Measurements from ENCODE around the gene NR2C1. TPM values are rescaled to one million over a fixed set of nuclear protein-coding genes. Genes with fewer than 3 reads are reported as not detected.

NR2C1 gene
- total RNA-seq (10 to 100 TPM; 28.1 to 43.7 (median 34.5) TPM), polyA plus RNA-seq (10 to 100 TPM; 11.0 to 45.6 TPM)
- long read RNA-seq, donor 1, full-length matches to known transcripts = 6 of 17 reads
- long read RNA-seq, donor 1, partial matches to known transcripts = 0 of 17 reads
- long read RNA-seq, donor 1, other reads (novel, unspliced or antisense) = 11 of 17 reads
- long read RNA-seq, donor 2, full-length matches to known transcripts = 18 of 50 reads
- long read RNA-seq, donor 2, partial matches to known transcripts = 6 of 50 reads
- long read RNA-seq, donor 2, other reads (novel, unspliced or antisense) = 26 of 50 reads
- long read RNA-seq, donor 3, full-length matches to known transcripts = 8 of 12 reads
- long read RNA-seq, donor 3, partial matches to known transcripts = 0 of 12 reads
- long read RNA-seq, donor 3, other reads (novel, unspliced or antisense) = 4 of 12 reads

DNA sequence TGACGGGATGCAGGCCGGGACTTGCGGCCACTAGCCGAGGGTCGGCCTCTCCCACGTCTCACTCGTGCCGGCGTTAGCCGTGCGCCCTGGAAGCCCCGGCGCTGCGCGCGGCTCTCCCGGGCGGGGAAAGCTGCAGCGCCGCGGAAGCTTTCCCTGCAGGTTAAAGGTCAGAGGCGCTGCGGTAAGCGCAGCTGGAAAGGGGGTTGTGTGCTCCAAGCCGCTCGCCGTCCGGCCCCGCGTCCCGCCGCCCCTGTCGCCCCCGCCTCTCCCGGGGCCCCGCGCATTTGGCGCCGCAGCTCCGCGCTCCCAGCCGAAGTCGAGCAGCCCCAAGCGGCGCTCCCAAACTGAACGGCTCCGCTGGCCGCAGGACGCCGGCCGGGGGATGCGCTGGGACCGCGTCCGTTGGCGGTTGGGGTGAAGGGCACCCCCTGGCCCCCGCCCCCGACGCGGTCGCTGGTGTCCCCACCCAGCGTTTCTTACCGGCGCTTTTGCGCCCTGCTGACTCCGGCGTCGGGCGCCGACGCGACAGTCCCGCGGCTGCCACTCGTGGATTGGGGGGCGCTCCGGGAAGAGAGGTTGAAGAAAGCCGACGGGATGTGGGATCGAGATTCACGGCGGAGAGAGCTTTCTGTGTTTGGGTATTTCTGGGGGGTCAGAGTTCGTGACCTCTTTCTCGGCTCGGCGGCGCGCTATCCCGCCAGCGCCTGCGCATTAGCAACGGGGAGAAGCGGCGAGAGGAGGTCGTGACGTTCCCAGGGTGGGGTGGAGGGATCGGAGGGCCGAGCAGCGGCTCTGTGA, at the start of gene NR2C1:
NR2C1 (minus strand) TSS at position 719 of the 798 bp plus-strand sequence. CDS start 6,234 bp downstream, outside the sequence.
- Histone ChIP-seq H3K4me1 (peaks cover 0 to 24% (median 10%) of the 10 kb centered on the region in 12 donors), H3K4me3 (peak within 1 kb of the TSS; percentile 72 to 100 (median 97)), H3K9me3 (no peaks in the 10 kb centered on the region), H3K27ac (peak within 1 kb of the TSS; percentile 77 to 98 (median 92)), H3K27me3 (no peaks in the 10 kb centered on the region), H3K36me3 (peaks cover 0 to 4% (median 0%) of the 10 kb centered on the region in 9 donors)
- 0 to 1% (median 0%) methylated on average over 38 to 99 of the region's 99 CpGs for WGBS, 4 donors
- DNase-seq (peak; percentile 95 to 96 (median 96)), ATAC-seq (peak; percentile 96 to 98 (median 98))
- peak in 1 of 2 donors; percentile 57 for TF ChIP-seq POLR2A (IDR thresholded peaks at IDR 0.05)
- TF ChIP-seq, protein P1, sequence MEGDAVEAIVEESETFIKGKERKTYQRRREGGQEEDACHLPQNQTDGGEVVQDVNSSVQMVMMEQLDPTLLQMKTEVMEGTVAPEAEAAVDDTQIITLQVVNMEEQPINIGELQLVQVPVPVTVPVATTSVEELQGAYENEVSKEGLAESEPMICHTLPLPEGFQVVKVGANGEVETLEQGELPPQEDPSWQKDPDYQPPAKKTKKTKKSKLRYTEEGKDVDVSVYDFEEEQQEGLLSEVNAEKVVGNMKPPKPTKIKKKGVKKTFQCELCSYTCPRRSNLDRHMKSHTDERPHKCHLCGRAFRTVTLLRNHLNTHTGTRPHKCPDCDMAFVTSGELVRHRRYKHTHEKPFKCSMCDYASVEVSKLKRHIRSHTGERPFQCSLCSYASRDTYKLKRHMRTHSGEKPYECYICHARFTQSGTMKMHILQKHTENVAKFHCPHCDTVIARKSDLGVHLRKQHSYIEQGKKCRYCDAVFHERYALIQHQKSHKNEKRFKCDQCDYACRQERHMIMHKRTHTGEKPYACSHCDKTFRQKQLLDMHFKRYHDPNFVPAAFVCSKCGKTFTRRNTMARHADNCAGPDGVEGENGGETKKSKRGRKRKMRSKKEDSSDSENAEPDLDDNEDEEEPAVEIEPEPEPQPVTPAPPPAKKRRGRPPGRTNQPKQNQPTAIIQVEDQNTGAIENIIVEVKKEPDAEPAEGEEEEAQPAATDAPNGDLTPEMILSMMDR (IDR thresholded peaks at IDR 0.05) = peak in 1 of 12 donors; percentile 87
- intact Hi-C loops (cut with DNase I) = no loop called here

DNA sequence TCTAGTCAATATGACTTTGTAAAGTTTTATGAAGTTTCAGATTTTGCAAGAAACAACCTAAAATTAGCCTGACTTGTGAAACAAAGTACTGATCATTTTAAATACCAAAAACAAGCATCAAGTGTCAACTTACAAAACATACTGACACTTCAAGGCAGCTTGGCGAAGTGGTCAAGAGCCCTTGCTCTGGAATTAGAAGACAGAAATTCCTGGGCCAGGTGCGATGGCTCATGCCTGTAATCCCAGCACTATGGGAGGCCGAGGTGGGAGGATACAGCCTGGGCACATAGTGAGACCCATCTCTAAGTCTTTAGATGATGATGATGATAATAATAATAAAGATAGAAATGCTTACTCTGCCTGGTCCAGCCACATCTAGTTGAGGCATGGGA, 45.4 kb upstream of the NR2C1 start:
- Histone ChIP-seq H3K4me1 (peaks cover 0 to 24% (median 9%) of the 10 kb centered on the region in 12 donors), H3K36me3 (peaks cover 0 to 3% (median 0%) of the 10 kb centered on the region in 9 donors), H3K27ac (peak overlapping the region in 4 of 12 donors; percentile 5 to 14 (median 8)), H3K27me3 (no peaks in the 10 kb centered on the region), H3K9me3 (no peaks in the 10 kb centered on the region), H3K4me3 (no peak overlapping the region)
- DNase-seq = no peak
- intact Hi-C loops (cut with DNase I) = loop anchor here in 6 of 10 donors (2.0 to 10.0 kb wide), 5 partner anchors 96 to 414 kb away; partner anchors contain the start of genes FGD6 (in 5 of the 6) and VEZT (in 5 of the 6)
- TF ChIP-seq POLR2A (IDR thresholded peaks at IDR 0.05) = no peak
- TF ChIP-seq, protein P1 (IDR thresholded peaks at IDR 0.05) = no peak
- no peak for ATAC-seq
- WGBS, 4 donors = 75 to 88% (median 78%) methylated on average over 3 of the region's 3 CpGs

DNA sequence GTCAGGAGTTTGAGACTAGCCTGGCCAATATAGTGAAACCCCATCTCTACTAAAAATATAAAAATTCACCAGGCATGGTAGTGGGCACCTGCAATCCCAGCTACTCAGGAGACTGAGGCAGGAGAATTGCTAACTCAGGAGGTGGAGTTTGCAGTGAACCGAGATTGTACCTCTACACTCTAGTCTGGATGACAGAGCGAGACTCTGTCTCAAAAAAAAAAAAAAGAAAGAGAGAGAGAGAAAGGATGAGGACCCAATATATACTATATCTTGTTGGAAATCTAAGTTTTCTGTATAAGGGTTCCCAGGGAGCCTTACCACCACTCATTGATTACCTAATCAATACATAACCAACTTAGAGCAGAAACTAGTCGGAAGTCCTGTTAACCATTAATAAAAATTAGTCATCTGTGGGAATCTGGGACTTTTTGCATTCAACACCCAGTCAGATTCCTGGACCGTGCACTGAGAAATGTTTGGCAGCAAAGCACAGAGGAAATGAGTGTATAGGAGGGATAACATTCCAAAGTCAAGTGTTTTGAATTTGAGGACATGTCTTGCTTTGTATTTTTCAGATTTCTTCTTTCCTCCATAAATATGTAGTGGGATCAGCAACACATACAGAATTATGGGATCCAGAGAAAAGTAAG, 44.8 kb upstream of the NR2C1 start:
- Histone ChIP-seq H3K4me3 (no peak overlapping the region), H3K27me3 (no peaks in the 10 kb centered on the region), H3K9me3 (no peaks in the 10 kb centered on the region), H3K27ac (peak overlapping the region in 4 of 12 donors; percentile 5 to 14 (median 8)), H3K4me1 (peaks cover 0 to 24% (median 9%) of the 10 kb centered on the region in 12 donors), H3K36me3 (peaks cover 0 to 8% (median 0%) of the 10 kb centered on the region in 9 donors)
- ATAC-seq (peak in 1 of 4 donors; percentile 46), DNase-seq (no peak)
- TF ChIP-seq POLR2A (IDR thresholded peaks at IDR 0.05) = no peak
- TF ChIP-seq, protein P1 (IDR thresholded peaks at IDR 0.05) = no peak
- 38 to 47% (median 40%) methylated on average over 4 of the region's 4 CpGs for WGBS, 4 donors
- intact Hi-C loops (cut with DNase I) = loop anchor here in 6 of 10 donors (2.0 to 10.0 kb wide), 5 partner anchors 97 to 414 kb away; partner anchors contain the start of genes FGD6 (in 5 of the 6) and VEZT (in 5 of the 6)
